Ureter (tissue), 1 donor: ENCODE data around the gene PPA1. TPM values are rescaled to one million over a fixed set of nuclear protein-coding genes. Genes with fewer than 3 reads are reported as not detected.
"Not testable (repeated sequence)": the region's sequence is repeated elsewhere in the genome, so short reads cannot be mapped to it uniquely, and the experiment has no call there.

Experiments used
- DNase-seq: peaks from one replicate; pipeline ENCODE4 v3.0.0-alpha.2; 2020; ENCODE audit warnings: low spot score
- total RNA-seq: library from RNA; stranded (reverse); gene quantifications from one replicate; pipeline ENCODE4 v1.2.4, GENCODE V29; 2023
- donor health status: DM: yes; HTN: yes; CAD: no.

The PPA1 gene
- total RNA-seq, 1 donor from 2014 or later, result 125 TPM

DNA sequence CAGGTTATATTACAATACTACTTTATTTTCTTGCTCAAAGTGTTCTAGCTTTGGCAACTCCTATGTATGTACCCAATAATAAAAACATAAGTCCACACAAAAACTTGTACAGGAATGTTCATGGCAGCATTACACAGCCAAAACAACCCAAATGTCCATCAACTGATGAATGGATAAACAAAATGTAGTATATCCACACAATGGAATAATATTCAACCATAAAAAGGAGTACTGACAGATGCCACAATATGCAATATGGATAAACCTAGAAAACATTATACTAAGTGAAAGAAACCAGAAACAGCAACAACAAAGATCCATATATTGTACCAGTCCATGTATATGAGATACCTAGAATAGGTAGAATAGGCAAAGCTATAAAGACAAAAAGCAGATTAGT lies 21.0 kb downstream of the PPA1 start:
- DNase-seq, result no peak

DNA sequence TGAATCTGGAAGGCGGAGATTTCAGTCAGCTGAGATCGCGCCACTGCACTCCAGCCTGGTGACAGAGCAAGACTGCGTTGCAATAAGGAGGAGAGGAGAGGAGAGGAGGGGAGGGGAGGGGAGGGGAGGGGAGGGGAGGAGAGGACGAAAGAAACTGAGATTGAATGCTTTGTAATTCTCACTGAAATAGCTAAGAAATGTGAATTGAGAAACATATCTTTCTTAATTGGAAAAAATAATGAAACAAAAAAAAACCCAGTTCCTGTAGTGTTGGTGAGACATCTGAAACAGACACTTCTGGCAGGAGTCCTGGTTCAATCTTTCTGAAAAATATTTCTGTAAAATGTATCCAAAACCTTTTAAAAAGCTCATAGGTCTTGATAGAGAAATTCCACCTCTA lies 26.5 kb downstream of the PPA1 start:
- DNase-seq, result no peak

DNA sequence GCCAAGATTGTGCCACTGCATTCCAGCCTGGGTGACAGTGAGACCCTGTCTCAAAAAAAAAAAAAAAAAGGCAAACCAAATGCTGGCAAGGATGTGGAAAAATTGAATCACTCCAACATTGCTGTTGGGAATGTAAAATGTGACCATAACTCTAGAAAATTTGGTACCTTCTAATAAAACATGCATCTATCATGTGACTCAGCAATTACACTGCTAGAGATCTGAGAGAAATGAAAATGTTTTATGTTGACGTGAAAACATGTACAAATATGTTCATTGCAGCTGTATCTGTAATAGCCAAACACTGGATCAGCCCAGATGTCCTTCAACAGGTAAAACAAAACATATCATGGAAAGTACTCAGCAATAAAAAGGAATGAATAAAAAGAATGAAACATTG lies 32.1 kb downstream of the PPA1 start:
- DNase-seq, result no peak

DNA sequence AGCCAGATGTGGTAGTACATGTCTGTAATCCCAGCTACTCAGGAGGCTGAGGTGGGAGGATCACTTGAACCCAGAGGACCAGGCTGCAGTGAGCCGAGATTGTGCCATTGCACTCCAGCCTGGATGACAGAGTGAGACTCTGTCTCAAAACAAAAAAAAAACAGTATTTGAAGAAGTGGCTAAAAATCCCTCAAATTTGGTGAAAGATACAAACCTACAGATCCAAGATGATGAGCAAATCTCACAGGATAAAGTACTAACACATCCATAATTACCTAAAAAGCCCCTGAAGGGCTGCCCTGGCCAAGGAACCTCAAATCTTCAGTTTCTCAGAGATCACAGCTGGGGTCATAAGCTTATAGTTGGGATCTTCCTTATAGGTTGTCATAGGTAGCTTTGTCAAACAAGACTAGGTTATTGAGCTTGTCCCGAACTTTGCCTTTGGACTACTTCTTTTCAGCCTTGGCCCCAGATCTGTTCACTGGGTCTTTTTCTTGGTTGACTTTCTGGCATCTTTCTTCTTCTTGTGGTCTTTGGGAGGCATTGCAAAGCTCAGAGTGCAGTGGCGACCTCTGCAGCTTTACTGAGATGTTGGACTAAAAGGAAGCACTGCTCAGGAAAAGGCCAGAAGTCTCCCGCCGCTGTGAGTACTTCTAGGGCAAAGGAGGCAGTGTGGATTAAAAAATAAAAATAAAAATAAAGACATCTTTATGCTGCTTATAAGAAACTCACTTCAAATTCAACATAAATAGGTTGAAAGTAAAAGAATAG lies 34.3 kb downstream of the PPA1 start:
- DNase-seq, result no peak

DNA sequence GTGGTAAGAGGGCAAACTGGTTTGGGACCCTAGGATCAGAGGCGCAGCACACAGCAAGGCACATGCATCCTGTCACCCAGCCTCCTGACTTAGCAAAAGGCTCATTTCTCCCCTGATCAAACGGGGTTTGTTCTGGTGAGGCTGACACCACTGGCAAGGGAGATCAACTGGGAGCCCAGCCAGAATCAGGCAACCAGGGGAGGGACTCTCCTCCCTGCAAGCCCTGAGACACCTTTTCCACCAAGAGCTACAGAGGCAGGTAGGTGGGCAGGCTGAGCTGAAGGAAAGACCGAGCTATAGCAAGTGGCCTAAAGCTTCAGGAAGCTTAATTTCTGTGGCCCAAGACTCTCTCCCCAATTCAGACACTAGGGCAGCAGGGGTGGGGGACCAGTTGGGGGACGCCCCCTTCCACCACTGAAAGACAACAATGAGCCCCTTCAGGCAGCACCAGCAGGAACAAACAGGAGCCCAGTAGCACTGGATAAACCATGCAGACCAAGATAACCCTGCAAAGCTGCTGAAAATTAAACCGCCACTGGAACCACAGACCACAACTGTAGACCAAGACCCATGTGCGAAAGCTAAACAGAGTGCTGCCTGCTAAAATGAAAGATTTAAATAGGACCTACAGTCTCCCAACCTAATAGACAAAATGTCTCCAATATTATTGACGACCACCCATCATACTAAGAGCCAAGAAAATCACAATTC lies 35.8 kb downstream of the PPA1 start:
- no peak for DNase-seq

DNA sequence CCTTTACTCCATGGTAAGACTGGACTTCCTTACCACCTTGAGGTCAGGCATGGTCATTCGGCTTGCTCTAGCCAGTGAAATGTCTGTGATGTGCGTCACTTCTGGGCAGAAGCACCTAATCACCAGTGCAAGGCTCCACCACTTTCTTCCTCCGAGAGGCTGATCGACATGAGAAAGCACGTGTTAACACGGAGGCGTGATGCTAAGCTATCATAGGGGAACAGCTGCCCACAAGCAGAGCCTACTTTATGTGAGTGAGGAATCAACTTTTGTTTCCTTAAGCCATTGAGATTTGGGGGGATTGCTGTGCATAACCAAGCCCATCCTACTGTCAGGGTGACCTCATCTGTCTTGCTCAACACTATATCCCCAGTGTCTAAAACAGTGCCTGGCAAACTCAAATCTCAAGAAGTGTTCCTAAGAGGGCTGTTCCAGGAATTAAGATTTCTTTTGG lies 39.8 kb downstream of the PPA1 start:
- no peak for DNase-seq

DNA sequence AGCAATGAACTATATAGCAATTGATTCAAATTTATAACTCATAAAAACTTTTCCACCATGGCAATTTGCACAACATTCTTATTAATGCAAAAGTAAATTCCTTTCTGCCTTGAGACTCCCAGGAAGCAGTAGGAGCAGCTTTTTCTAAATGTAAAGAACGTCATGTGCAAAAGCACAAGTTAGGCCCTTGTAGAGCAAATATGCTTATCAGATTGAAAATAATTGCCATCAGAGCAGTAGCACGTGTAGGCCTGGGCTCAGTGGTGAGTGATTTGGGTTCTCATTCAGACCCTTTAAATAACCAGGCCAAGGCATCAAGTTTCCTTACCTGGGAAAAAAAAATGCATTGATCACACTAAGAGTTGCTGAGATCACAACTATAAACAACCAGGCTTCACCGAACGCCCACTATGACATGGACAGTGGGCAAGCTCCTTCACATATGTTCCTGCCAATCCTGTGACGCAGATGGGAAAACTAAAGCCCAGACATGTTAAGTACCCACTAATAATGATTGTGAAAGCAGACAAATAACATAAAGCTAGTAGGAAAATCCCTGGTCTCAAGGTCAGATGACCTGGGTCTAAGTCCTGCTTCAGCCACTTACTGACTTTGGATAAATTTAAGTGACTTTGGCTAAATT lies 40.8 kb downstream of the PPA1 start:
- no peak for DNase-seq

DNA sequence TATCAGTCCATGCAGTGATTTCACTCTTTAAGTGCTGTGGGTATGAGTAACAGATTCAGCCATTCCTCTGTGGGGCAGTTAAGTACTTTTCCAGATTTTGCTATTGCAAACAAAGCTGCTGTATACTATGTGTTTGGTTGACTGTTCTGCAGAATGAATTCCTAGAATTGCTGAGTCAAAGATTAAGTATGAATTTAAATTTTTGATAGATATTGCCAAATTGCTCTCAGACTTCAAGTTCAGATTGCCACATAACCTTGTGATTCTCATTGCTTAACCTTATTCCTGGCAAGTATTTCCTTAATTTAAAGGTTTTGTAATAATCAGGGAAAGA lies 41.3 kb downstream of the PPA1 start:
- no peak for DNase-seq

DNA sequence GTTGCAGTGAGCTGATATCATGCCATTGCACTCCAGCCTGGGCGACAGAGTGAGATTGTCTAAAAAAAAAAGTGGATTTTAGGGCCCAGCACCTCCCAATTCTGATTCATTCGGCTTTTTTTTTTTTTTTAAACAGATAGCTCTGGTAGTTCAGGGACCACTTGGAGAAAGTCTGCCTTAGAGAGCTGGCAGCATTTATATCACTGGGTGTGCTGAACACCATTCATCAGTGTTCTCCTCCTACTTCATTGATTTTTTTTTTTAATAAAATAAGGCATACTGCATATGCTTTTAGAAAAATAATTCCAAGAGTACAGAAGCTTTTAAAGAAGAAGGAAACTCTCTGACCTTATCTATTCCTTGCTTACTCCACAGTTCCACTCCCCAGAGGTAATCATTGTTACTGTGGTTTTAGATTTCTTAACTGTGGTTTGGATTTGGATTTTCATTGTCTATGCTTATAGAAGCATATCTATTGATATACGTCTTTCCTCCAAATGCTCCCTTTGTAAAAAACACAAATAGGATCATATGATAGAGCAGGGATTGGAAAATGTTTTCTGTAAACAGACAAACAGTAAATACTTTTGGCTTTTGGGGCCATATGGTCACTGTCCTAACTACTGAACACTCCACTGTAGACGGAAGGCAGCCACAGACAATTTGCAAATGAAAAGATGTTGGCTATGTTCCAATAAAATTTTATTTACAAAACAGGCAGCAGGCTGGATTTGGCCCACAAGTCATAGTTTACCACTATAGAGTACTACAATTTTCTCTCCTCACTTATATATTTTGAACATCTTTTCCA lies 41.9 kb downstream of the PPA1 start:
- DNase-seq, result no peak

DNA sequence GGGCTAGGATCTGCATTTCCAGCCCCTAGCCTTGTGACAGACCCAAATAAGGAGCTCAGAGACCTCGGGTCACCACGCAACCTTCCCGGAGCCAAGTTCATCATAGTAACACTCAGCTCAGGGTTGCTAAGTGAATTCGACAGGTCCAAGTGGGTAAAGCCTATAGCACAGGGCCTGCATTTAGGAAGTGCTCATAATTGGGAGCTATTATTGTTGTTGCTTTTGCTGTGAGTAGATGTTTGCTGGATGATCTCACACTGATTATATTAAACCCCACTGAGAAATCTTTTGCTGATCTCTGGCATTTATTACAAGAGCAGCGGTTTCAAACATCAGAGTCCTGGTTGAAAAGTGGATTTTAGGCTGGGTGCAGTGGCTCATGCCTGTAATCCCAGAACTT lies 42.6 kb downstream of the PPA1 start:
- DNase-seq, result no peak

DNA sequence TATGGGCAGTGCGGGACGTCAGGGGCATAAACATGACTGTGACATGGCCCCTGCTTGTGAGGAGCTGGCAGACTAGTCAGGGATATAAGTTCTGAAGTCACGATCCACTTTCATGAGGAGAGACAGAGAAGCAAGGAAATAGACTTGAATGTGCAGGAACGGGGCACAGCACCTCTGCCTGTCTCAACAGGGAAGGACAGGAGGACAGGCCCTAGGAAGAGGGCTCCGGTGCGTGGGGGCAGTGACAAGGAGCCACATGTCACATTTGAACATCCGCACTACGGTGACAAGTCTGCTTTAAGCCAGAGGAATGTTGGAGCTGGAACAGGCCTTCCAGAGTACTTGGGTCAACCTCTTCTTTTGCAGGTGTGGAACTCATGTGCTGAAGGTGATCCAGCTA lies 43.1 kb downstream of the PPA1 start:
- DNase-seq, result no peak

DNA sequence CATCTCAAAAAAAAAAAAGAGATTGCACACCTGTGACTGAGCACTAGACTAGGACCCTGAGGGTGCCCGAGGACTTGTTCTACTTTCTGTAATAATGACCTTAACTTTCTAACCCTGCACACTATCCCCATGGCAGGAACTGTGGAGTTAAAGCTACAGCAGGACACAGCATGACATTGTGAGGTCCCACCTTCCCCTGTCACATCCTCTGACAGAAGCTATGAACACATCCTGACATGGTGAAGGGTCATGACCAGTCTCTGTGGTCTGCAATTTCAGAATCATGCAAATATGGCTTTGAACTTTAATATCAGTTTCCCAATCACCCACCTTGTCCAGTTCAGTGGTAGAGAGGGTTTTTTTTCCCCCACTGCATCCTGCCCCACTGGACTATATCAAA lies 44.5 kb downstream of the PPA1 start:
- DNase-seq, result no peak

DNA sequence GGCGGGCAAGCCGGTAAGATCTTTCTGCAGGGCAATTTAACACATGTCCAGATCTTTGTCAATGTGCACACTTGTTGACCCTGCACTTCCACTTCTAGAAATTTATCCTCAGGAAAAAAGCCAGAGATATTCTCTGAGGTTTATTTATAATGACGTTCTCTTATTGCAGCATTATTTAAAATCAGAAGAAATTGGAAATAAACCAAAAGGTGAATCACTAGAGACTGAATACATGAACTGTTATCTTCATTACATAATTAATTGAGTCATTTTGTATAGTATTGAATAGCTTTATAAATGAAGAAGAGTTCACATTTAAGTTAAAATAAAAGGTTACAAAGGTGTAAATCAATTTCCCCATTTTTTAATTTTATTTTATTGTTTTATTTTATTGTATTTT lies 46.7 kb downstream of the PPA1 start:
- DNase-seq, result no peak

DNA sequence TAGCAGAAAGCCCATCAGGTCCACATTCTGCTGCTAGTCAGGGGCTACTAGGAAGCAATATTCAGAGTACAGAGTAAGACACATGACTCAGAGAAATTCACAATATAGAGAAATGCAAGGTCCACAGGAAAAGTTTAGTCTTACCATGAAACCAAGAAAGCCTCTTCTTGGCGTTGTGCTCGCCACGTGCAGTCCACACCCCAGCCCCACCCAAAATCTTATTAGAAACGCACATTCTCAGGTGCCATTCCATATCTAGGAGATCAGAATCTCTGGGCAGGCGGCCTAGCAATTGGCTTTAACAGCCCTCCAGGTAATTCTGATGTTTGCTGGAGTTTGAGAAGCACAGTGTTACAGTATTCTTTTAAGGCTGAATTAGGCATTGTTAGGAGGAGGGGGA lies 47.1 kb downstream of the PPA1 start:
- DNase-seq, result no peak

DNA sequence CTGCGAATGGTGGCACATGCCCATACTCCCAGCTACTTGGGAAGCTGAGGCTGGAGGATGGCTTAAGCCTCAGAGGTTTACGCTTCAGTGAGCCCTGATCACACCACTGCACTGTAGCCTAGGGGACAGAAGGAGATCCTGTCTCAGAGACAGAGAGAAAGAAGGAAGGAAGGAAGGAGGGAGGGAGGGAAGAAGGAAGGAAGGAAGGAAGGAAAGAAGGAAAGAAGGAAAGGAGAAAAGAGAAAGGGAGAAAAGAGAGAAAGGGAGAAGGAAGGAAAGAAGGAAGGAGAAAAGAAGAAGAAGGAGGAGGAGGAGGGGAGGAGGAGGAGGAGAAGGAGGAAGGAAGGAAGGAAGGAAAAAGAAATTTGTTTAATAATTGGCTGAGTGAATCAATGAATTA lies 49.9 kb downstream of the PPA1 start:
- DNase-seq, result no peak

DNA sequence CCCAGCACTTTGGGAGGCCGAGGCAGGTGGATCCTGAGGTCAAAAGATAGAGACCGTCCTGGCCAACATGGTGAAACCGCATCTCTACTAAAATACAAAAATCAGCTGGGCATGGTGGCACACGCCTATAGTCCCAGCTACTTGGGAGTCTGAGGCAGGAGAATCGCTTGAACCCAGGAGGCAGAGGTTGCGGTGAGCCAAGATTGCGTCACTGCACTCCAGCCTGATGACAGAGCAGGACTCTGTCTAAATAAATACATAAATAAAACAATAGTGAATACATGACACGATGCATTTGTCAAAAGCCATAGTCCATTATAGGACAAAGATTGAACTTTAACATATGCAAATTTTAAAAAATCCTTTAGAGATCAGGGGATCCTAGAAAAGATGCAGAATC lies 54.0 kb downstream of the PPA1 start:
- not testable (repeated sequence) for DNase-seq

DNA sequence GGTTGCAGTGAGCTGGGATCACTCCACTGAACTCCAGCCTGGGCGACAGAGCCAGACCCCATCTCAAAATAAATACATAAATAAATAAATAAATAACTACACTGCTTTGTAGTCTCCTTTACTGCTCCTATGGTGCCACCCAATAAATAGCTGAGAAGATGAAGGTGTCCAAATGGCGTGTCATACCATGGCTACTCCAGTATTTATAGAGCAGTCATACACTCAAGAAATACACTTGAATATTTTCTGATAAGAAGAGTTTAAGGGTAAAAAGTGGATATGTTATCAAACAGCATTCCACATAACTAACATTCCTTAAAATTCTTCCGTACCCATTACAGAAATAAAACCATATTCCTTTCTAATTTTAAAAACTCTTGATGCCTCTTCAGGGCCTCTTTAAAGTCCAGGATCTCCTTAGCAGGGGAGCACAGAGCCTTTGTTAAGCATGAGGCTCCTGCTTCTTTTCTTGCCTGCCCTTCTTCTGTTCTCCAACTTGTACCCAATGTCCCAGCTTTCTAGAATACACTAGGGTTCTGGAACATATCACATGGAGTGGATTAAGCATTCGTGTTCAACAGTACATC lies 55.0 kb downstream of the PPA1 start:
- DNase-seq, result no peak

DNA sequence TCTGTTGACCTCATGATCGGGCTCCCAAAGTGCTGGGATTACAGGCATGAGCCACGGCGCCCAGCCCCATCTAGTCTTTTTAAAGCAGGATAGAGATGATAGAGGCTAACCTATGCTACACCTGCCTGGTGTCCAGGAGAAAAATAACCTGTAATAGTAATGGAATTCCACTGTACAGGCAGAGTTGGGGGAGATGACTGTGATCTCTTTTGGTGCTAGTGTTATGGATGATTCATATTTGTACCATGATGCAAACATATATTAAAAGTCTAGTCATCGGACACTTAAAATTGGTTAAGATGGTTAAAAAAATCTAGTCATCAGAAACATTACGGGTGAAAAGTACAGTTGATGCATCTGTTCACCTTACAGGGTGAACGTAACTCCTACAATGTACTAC lies 56.8 kb downstream of the PPA1 start:
- no peak for DNase-seq

DNA sequence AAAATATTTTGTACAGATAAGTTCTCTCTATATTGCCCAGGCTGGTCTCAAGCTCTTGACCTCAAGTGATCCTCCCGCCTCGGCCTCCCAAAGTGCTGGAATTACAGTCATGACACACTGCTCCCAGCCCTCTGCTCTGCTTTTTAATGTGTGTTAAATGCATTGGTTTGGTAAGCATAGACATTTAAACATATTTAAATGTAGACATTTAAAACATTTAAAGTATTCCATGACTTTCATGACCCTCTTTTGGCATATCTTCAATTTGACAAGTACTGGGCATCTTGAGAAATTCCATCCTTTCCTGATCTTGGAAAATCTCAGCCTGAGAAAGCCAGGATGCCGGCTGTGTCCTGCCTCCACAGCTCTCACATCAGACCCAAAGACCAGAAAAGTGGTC lies 57.7 kb downstream of the PPA1 start:
- DNase-seq, result no peak

DNA sequence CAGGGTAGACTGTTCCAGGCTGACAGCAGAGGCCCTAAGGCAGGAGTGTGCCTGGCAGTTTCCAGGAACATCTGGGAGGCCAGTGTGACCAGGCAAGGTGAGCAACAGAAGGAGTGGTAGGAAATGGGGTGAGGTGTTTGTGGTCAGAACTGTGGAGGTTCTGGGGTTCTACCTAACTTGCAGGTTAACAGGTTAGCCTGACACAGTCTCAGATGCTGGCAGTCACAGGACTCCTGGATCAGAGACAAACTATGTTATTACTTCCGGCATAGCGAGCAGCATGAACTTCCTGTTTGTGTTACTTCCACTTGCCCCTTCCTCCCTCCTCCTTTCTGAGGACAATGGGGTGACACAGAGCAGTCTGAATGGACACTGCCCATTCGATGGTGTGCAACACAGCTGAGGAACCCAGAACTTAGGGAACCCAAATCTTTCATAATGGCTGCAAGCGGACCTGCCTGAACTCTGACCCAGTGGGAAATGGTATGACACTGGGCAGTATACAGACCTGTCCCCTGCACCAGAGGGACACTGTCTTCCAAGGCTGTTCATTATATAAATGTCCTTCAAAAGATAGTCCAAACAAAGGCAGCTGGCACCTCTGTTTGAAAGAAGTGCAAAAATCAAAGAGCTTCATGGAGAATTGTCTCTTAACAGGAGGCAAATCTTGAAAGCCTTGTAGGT lies 59.0 kb downstream of the PPA1 start:
- DNase-seq, result no peak

DNA sequence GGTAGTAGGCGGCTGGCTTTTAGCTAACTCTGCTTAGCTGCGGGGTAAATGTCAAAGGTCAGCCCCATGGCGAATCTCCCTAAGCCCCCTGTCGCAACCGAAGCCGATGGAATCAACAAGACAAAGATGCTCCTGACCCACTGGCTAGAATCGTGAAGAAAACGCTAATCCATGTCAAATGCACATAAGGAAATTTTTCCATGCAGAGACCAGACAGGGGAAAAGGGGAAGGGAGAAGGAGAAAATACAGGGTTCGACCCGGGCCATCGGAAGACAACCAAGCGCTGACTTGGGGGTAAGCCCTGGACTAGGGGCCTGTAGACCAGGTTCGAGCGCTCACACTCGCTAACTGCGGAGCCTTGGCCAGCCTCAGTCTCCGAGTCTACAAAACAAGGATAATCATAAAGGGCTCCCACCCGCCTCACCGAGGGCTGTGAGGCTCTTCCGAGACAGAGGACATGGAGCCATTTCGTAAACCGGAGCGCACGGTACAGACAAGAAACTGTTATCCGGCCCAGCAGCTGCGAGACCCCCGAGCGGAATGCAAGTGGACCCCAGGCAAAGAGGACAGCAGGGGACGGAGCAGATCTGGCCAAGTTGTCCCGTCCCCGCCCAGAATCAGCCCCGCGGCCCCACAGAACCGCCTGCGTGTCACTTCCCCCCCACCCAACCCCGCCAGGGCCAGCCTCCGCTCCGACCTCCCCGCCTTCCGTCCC lies 63.4 kb downstream of the PPA1 start:
- no peak for DNase-seq
